Embryonic facial prominence (tissue), 1 donor: ENCODE results near the gene VASN.
"Not testable (repeated sequence)": the region's sequence is repeated elsewhere in the genome, so short reads cannot be mapped to it uniquely, and the experiment has no call there.

Experiments
- DNase-seq: peaks from one replicate; pipeline ENCODE4 v3.0.0-alpha.2; 2016; ENCODE audit errors: extremely low spot score

VASN gene

GRCh38 chr16:4385066-4385788 lies 13.6 kb downstream of the VASN start:
- no peak for DNase-seq

GRCh38 chr16:4385789-4386450 lies 14.3 kb downstream of the VASN start:
- no peak for DNase-seq

- DNase-seq, result no peak
These were observed 14.8 kb downstream of the VASN start for GRCh38 chr16:4386451-4386805.

GRCh38 chr16:4386951-4387565 lies 15.4 kb downstream of the VASN start:
- no peak for DNase-seq

- DNase-seq, result no peak
These were observed 16.1 kb downstream of the VASN start for GRCh38 chr16:4387781-4388180.

GRCh38 chr16:4388271-4389021 lies 16.8 kb downstream of the VASN start:
- no peak for DNase-seq

- DNase-seq, result no peak
These were observed 17.7 kb downstream of the VASN start for GRCh38 chr16:4389051-4389955.

- DNase-seq, result no peak
These were observed 18.9 kb downstream of the VASN start for GRCh38 chr16:4390266-4391260.

- no peak for DNase-seq
These were observed 20.2 kb downstream of the VASN start for GRCh38 chr16:4391631-4392381.

- peak; percentile 68 for DNase-seq
These were observed 21.0 kb downstream of the VASN start for GRCh38 chr16:4392382-4393239.

GRCh38 chr16:4393240-4393600 lies 21.6 kb downstream of the VASN start:
- no peak for DNase-seq

- not testable (repeated sequence) for DNase-seq
These were observed 22.2 kb downstream of the VASN start for GRCh38 chr16:4393850-4394249.

- no peak for DNase-seq
These were observed 23.5 kb downstream of the VASN start for GRCh38 chr16:4395055-4395726.

GRCh38 chr16:4399001-4399730 lies 27.5 kb downstream of the VASN start:
- no peak for DNase-seq

- DNase-seq, result no peak
These were observed 29.4 kb downstream of the VASN start for GRCh38 chr16:4401094-4401501.

GRCh38 chr16:4401510-4401909 lies 29.9 kb downstream of the VASN start:
- DNase-seq, result no peak

GRCh38 chr16:4402439-4403132 lies 30.9 kb downstream of the VASN start:
- DNase-seq, result peak; percentile 62
